HG03342 (cell line): Measurements from ENCODE around the gene ITGA1.
"Not testable (repeated sequence)": the region's sequence is repeated elsewhere in the genome, so short reads cannot be mapped to it uniquely, and the experiment has no call there.

Source experiments
- ATAC-seq: cut with Tn5 transposase; IDR thresholded peaks from one replicate; pipeline ENCODE4 v1.9.1; 2021; ENCODE audit warnings: mild to moderate bottlenecking, moderate library complexity; ENCODE audit not compliant: unreplicated experiment

ITGA1 gene

GRCh38 chr5:52799983-52800393, 12.3 kb downstream of the ITGA1 start:
- ATAC-seq, result peak; percentile 83

GRCh38 chr5:52800394-52801213, 12.9 kb downstream of the ITGA1 start:
- peak; percentile 27 for ATAC-seq

DNA sequence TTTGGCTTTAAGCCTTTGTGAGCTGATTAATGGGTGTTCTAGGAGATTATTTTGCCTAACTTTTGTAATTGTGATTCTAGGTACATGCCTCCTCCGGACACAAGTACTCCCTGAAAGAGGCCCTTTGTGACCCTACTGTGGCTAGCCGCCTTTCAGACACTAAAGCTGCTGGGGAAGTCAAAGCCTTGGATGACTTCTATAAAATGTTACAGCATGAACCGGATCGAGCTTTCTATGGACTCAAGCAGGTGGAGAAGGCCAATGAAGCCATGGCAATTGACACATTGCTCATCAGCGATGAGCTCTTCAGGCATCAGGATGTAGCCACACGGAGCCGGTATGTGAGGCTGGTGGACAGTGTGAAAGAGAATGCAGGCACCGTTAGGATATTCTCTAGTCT, 13.6 kb downstream of the ITGA1 start:
- no peak for ATAC-seq

DNA sequence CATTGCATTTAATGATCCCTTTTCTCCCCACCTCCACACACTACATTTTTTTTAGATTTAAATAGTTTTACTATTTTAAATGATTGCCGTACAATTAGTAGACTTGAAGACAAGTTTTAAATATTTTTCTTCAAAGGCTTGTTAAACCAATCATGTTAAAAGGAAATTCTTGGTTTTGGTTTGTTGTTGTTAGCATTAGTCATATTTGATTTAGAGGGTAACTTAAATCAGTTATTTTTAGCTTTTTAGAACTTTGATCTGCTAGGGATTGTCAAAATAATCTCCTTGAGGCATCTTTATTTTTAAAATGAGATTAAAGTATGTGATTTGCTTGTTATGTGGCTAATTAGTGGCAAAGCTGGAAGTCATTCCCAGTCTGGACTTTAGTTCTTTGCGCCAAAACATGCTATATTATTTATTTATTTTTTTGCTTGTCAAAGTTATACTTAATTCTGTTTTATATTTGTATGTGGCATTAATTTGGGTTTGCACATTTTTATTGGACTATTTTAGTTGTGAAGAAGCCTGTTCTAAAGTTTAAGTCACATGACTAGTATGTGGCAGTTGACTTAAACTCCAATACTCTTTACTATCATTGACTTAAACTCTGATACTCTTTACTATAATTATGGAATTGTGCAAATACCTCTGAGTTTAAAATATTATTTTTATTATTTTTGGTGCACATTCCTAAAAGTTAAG, 14.7 kb downstream of the ITGA1 start:
- ATAC-seq, result no peak

DNA sequence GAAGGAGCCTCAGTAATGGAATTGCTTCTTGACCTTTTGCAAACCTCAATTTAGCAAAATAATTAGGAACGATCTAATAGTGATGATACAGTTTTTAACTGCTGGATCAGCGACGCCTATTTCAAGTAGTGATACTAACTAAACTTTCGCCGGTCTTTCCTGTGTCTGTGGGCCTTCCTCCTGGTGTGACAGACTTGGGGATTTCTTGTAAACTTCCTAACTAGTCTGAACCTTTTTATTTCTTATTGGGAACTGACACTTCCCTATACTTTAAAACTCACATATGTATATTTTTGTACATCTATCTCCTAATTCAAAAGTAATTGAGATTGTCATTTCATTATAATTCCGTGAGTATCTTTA, 15.2 kb downstream of the ITGA1 start:
- no peak for ATAC-seq

DNA sequence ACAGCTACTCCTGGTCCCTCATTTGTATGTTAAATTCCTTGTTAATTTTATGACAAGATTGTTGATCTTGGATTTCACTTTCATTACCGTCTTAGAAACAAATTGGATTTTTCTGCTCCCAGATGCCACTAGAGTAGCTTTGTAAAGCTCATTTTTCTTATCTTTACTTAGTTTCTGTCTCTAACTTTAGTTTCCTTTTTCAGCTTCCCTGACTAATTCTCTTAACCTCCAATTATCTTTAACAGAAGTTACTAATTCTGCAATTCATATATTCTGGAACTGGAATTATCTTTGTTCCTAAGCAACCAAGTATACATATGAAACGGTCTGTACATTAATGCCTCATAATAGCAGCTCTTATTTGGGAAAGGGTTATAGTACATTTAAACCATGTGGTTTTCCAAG, 16.7 kb downstream of the ITGA1 start:
- no peak for ATAC-seq

GRCh38 chr5:52804981-52805380, 17.3 kb downstream of the ITGA1 start:
- ATAC-seq, result no peak

DNA sequence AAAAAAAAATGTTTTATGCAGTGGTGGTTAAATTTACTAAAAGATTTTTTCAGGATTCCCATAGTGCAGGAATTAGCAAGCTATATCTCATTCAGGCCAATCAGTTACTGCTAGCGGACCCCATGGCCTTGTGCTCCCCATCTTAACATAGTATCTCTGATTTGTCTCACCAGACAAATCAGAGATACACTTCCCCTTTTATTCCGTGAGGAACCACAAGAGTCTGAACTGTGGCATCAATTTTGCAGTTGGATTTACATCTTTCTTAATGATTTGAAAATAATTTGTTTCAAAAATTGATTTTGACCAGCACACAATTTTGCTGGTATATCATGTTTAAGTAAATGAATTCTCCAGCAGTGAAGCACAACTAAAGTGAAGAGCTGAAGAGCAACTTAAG, 17.9 kb downstream of the ITGA1 start:
- no peak for ATAC-seq

DNA sequence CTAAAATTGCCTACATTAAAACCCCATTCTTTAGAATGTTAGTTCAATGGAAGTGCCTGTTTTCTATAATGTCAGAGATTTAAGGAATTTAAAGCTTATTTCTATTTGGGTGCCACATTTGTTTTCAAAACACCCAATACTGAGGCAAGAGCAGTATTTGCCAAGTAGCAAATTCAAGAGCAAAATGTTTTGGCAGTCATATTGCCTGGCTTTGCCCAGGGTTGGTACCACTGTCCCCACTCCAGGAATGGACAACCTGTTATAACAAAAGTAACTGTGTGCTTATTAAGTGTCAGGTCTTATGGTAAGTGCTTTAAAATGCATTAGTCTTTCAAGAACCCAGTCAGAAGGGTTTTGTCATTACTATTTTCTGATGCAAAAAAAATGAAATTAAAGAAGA, 19.3 kb downstream of the ITGA1 start:
- no peak for ATAC-seq

DNA sequence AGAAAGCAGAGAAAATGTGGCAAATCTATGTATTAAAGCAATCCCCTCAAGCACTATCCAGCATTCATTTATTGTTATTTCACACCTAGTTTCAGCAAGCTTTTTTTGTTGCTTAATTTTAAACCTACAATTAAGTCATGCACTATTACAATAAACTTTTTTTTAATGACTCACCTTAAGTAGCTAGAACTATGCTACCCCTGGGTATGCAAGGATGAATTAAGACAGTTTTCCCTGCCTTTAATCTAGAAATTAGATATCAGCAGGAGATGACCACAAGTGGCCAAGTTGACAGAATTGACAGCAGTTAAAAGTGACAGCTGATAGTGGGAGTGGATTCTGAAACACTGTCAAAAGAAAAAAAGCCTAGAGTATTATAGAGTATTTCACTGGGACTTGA, 20.0 kb downstream of the ITGA1 start:
- ATAC-seq, result no peak

GRCh38 chr5:52808316-52808901, 20.7 kb downstream of the ITGA1 start:
- no peak for ATAC-seq

GRCh38 chr5:52809884-52810283, 22.2 kb downstream of the ITGA1 start:
- ATAC-seq, result peak; percentile 48

DNA sequence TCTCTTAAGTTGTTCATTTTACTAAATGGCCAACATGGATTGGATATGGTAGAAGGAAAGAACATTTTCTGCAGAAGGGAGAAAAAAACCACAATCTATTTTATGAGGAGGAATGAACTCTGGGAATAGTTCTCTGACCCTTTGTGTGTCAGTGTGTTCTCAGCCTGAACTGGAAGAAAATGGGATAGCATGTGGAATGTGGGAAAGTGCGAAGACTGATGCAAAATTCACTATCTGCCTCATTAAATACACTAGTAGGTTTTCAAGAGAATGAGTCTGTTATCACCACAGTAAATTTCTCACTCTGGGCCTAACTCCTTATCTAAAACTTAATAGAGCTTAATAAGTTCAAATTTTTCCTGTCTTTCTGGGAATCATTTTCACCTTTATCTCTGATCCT, 22.7 kb downstream of the ITGA1 start:
- ATAC-seq, result no peak

DNA sequence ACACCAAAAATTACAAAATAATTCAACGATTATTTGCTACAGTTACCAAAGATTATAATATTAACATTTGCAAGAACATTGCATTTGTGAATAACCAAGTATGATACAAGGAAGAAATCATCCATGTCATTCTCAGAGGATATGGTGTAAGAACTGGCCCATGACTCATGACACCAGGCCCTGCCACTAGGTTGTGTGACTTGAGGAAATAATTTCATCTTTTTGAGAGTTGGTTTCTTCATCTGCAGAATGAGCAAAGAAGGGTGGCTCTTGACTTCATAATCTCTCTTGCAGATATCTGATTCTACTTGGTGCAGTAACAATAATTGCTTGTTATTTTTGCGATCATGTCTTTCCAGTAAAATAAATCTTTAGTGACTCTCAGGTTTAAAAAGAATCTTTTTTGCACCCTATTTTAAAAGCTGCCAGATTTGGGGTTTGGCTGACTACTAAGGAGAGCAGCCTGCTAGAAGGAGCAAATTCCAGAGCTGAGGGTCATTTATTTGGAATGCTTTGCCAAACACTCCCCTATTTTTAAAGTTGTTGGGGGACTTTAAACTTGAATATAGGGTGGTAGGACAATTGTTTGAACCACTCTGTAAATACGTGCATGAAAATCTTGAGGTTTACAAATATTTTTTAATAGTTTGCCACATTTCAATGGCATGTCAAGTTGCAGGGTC, 23.5 kb downstream of the ITGA1 start:
- no peak for ATAC-seq

GRCh38 chr5:52814352-52815148, 26.8 kb downstream of the ITGA1 start:
- ATAC-seq, result no peak

DNA sequence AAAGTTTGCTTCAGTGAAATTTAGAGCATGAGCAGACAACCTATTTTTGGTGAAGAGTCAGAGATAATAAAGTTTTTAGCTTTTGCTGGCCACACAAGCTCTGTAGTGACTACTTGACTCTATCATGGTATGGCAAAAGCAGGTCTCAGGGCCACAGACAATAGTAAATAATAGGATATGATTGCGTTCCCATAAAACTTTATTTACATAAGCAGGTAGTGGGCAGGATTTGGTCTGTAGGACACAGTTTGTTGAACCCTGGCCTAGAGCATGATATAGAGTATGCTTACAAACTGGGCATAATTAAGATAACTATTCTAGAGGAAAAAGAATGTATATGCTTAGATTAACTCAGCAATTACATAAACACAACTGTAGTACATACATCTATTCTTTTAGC, 30.1 kb downstream of the ITGA1 start:
- ATAC-seq, result no peak

- ATAC-seq, result no peak
Observed at GRCh38 chr5:52818360-52818759, 30.6 kb downstream of the ITGA1 start.

DNA sequence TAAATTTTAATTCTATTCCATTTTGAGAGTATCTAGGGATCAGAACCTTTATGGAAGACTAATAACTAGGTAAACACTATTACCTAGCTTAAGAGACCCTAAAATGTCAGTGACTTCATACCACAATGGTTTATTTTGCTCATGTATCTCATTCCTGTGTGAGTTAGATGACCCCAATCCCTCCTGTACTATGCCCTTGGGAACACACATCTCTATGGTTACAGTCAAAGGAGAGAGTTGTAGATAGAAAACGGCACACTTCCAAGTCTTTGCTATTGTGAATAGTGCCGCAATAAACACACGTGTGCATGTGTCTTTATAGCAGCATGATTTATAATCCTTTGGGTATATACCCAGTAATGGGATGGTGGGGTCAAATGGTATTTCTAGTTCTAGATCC, 31.1 kb downstream of the ITGA1 start:
- not testable (repeated sequence) for ATAC-seq

- ATAC-seq, result no peak
Observed at GRCh38 chr5:52821901-52822300, 34.2 kb downstream of the ITGA1 start.

DNA sequence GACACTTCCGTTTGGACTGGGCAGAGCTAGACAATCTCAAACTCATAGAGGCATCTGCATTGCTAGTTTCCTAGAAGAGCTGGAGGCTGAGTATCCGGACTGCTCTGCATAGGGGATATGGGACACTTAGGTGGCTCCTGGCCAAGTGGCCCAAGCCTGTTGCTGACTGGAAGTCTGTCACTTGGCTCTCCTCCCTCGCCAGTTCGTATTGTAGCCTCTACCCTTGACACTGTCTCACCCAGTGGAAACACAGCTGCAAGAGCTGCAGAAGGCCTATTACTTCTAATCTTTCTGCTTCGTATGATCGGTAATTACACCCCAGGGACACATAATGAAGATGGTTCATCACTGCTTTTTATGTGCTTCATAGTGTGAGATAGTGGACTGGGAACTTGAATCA, 34.7 kb downstream of the ITGA1 start:
- ATAC-seq, result no peak

- no peak for ATAC-seq
Observed at GRCh38 chr5:52824827-52825226, 37.1 kb downstream of the ITGA1 start.
